Skeletal muscle tissue (tissue), 4 donors: ENCODE measurements around the gene CORO1C. TPM values are rescaled to one million over a fixed set of nuclear protein-coding genes. Genes with fewer than 3 reads are reported as not detected.

Experiments
- H3K27ac ChIP-seq: one replicate; pipeline ENCODE4 v1.7.0; 2013; ENCODE audit warnings: mild to moderate bottlenecking, low read depth, low read length, inconsistent platforms
- H3K27me3 ChIP-seq, 3 donors: one replicate each; pipeline ENCODE4 v1.7.0; 2013; ENCODE audit warnings: low read length in 3 of 3; ENCODE audit not compliant: control insufficient read depth in 3 of 3, insufficient read depth in 3 of 3
- H3K36me3 ChIP-seq, 3 donors: one replicate each; pipeline ENCODE4 v1.7.0; 2013; ENCODE audit warnings: low read length in 3 of 3; ENCODE audit not compliant: control insufficient read depth in 3 of 3, insufficient read depth in 3 of 3
- H3K4me1 ChIP-seq, 3 donors: one replicate each; pipeline ENCODE4 v1.7.0; 2013; ENCODE audit warnings: low read length in 3 of 3, mild to moderate bottlenecking in 3 of 3; ENCODE audit not compliant: control insufficient read depth in 3 of 3, insufficient read depth in 3 of 3
- H3K4me3 ChIP-seq, 3 donors: one replicate each; pipeline ENCODE4 v1.7.0; 2013; ENCODE audit warnings: low read length in 3 of 3
- H3K9ac ChIP-seq, 3 donors: one replicate each; pipeline ENCODE4 v1.7.0; 2013; ENCODE audit warnings: low read length in 3 of 3, mild to moderate bottlenecking in 3 of 3, moderate library complexity in 2 of 3, low read depth in 1 of 3
- H3K9me3 ChIP-seq, 3 donors: one replicate each; pipeline ENCODE4 v1.7.0; 2013; ENCODE audit warnings: low read length in 3 of 3; ENCODE audit not compliant: control insufficient read depth in 3 of 3
- total RNA-seq: library from RNA; depleted of rRNA; stranded (reverse); fragments of >200 nt; gene quantifications from one replicate; pipeline ENCODE4 v1.2.3, GENCODE V29; 2014
- donor health status: Osteomylitis.

The CORO1C gene
- total RNA-seq, 1 donor from 2014 or later = 154 TPM

DNA sequence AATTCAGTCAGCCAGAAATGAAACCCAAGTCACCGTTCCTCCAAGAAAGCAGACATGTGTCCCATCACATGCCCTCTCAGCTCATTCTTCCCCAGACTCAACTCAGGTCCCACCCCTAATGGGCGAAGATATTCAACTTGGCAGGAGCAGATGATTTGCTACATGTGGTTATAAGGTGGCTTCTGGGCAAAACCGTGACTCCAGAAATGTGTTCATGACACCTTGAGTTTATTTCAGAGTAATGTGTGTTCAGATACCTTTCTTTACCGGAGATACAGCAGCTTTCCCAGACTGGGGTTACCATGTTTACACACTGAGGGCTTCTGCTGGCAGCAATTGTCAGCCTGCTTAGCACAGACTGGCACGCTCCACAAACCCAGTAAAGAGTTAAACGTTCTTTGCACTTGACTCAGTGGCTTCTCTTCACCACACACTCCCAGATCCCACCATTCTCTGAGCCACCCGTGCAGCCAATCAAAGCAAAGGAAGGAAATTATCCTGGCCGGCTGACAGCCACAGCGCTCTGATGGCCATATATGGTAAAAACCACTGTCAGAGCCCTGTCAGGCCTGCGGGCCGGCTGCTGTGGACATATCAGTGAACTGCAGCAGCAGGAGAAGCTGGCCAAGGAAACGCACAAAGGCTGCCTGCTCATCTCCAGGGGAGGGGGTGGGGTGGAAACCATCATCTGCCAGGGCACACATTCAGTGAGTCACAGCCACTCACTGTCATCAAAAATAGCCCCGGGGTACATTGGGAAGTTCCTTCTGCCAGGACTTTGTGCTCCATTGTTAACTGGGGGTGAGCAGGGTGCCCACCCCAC lies 39.9 kb downstream of the CORO1C start:
- Histone ChIP-seq H3K36me3 (peaks cover 0 to 6% (median 3%) of the 10 kb centered on the region in 3 donors), H3K9me3 (no peaks in the 10 kb centered on the region), H3K27ac (peak overlapping the region; percentile 99), H3K4me1 (peaks cover 58 to 71% (median 62%) of the 10 kb centered on the region in 3 donors), H3K27me3 (no peaks in the 10 kb centered on the region), H3K9ac (peak overlapping the region; percentile 82 to 92 (median 87)), H3K4me3 (peak overlapping the region; percentile 68 to 71 (median 71))

DNA sequence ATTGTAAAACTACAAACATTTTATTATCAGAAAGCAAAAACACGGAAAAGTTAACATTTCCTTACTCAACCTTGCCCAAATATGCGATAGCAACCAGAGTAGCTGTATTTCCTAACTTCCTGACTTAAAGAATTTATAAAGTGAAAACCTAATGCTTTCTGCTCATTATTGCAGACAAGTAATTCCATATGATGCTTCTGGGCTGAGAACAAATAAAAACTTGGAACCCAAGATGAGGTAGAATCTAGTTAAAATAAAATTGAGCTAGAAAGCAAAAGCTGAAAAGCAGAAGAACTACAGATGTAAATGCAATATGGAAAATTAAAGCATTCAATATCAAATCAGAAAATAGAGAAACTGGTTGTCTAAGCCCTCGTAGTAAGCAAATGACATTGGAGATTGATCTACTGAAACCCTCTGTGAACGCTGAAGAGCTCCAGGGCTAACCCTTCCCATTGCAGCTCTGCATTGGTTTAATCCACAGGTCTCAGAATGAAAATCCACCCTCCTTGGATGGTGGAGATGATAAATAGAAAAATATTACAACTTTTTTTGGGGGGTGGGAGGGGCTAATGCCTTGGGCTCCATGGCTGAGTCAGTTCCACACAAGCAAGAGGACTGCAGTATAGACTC lies 40.7 kb downstream of the CORO1C start:
- Histone ChIP-seq H3K9ac (peak overlapping the region; percentile 82 to 92 (median 87)), H3K9me3 (no peaks in the 10 kb centered on the region), H3K36me3 (peaks cover 0 to 6% (median 0%) of the 10 kb centered on the region in 3 donors), H3K4me1 (peaks cover 62 to 71% (median 64%) of the 10 kb centered on the region in 3 donors), H3K4me3 (peak overlapping the region; percentile 61 to 71 (median 68)), H3K27ac (peak overlapping the region; percentile 99), H3K27me3 (no peaks in the 10 kb centered on the region)

- peak overlapping the region; percentile 45 to 87 (median 82) for H3K9ac ChIP-seq
- no peaks in the 10 kb centered on the region for H3K27me3 ChIP-seq
- H3K36me3 ChIP-seq = peaks cover 0 to 2% (median 0%) of the 10 kb centered on the region in 3 donors
- H3K9me3 ChIP-seq = no peaks in the 10 kb centered on the region
- peaks cover 64 to 72% (median 69%) of the 10 kb centered on the region in 3 donors for H3K4me1 ChIP-seq
- H3K4me3 ChIP-seq = peak overlapping the region in 2 of 3 donors; percentile 8 to 33
- peak overlapping the region; percentile 99 for H3K27ac ChIP-seq
These were observed 41.2 kb downstream of the CORO1C start for GRCh38 chr12:108690191-108690518.

DNA sequence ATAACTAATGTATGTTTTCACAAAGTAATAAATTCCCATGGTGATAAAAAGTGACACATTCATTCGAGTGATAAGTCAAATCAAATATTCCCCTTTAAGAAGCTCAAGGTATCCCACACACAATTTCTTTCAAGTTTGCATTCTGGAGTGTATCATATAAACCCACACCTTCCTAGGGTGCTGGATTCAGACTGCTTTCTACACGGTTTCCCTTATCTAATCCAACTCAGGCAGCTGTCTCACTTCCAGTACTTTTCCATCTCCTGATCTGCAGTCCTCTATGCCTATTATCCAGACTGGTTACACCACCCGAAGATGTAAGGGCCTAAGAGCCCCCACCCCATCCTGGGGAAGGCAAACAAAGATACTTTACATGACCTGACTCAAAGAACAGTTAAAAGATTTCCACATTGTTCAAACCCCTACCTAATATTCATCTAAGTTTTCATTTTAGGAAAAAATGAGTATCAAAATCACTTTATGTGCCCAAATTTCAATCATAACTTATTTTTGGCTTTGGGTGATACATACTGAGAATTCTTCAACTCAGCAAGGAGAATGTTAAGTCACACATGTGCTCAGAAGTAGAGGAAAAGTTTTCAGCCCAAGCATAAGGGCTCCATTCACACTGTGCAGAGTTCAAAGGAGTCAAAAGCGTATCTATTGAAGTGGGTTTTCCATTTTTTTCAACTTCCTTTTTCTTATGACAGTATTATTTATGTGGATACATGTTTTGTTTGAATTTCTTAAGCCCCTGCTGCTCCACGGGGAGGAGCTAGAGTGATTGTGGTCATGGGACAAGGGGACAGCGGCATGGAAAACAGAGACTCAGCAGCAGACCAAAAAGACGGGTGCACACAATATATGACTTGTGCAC lies 41.8 kb downstream of the CORO1C start:
- Histone ChIP-seq H3K4me1 (peaks cover 65 to 73% (median 68%) of the 10 kb centered on the region in 3 donors), H3K4me3 (peak overlapping the region in 1 of 3 donors; percentile 8), H3K9me3 (no peaks in the 10 kb centered on the region), H3K27ac (peak overlapping the region; percentile 99), H3K27me3 (no peaks in the 10 kb centered on the region), H3K36me3 (no peaks in the 10 kb centered on the region), H3K9ac (peak overlapping the region; percentile 45 to 87 (median 82))

DNA sequence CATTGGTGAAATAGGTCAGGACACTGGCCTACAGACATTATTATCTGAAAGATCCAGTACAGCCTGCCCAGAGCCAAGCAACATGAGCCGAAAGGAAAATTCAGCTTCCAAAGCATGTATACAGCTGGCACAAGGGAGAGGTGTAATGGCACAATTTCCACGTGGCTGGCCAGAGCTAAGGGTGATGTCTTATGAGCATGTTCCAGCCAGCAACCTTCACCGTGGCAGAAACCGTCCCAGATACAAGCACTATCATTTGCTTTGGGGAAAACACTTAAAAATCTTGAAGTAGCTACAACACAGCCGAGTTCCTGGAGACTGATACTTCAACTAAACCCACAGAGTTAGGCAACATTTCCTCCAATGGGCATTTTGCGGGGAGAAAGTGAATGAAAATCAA lies 44.5 kb downstream of the CORO1C start:
- no peaks in the 10 kb centered on the region for H3K9me3 ChIP-seq
- H3K27ac ChIP-seq = peak overlapping the region; percentile 81
- H3K27me3 ChIP-seq = no peaks in the 10 kb centered on the region
- H3K4me1 ChIP-seq = peaks cover 48 to 58% (median 51%) of the 10 kb centered on the region in 3 donors
- no peaks in the 10 kb centered on the region for H3K36me3 ChIP-seq
- H3K4me3 ChIP-seq = peak overlapping the region in 1 of 3 donors; percentile 46
- H3K9ac ChIP-seq = peak overlapping the region; percentile 16 to 71 (median 65)

DNA sequence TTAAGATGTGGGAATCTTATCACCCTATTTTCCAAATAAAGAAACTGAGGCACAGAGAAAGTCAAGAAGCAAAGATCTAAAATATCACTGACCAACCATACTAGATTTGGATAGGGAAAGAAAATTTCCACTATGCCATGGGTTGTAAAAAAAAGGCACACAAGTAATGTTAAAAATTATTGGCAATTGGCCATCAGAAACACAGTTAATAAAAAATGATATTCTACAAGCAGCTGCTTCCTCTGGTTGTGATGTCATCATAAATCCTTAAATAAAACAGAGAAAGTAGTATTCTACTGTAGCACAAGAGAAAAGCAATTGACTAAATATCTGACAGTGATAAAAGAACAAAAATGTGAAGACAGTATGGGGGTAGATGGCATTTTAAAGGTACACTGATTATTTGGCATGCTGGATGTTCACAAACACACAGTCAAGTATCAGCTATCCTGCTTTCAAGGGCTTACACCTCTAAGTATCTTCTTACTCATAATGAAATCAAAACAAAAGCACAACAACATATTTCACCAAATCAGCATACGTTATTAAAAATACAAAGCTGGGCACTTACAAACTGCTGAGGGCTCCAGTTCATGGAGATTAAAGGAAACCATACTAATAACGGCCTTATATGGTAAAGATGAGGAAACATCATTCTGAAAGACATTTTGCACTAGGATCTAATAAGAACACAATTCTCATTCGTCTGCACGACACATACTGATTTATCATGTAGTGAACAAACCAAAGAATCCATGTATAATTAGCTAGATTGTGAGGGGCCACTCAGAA lies 45.7 kb downstream of the CORO1C start:
- peak overlapping the region; percentile 81 for H3K27ac ChIP-seq
- no peak overlapping the region for H3K4me3 ChIP-seq
- no peaks in the 10 kb centered on the region for H3K27me3 ChIP-seq
- no peaks in the 10 kb centered on the region for H3K9me3 ChIP-seq
- H3K4me1 ChIP-seq = peaks cover 40 to 49% (median 41%) of the 10 kb centered on the region in 3 donors
- H3K9ac ChIP-seq = peak overlapping the region in 2 of 3 donors; percentile 1 to 65
- no peaks in the 10 kb centered on the region for H3K36me3 ChIP-seq

GRCh38 chr12:108683906-108684556 lies 47.3 kb downstream of the CORO1C start:
- Histone ChIP-seq H3K9ac (no peak overlapping the region), H3K27me3 (no peaks in the 10 kb centered on the region), H3K36me3 (no peaks in the 10 kb centered on the region), H3K9me3 (no peaks in the 10 kb centered on the region), H3K4me3 (no peak overlapping the region), H3K4me1 (peaks cover 24 to 39% (median 25%) of the 10 kb centered on the region in 3 donors), H3K27ac (no peak overlapping the region)

DNA sequence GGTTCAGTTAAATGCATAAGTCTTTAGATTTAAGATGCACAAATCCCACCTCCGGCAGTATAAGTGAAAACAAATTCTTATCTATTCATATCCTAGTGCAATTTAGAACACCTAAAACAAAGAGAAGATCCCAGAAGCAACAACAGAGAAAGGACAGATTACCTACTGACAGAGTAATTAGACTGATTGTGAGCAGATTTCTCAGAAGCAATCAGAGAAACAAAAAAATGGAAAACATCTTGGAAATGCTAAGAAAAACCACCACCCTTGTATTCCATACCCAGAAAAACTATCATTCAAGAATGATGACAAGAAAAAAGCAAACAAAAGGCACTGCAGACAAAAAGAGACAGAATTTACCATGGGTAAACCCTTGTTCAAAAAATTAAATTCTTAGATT lies 50.0 kb downstream of the CORO1C start:
- H3K9me3 ChIP-seq = no peaks in the 10 kb centered on the region
- H3K36me3 ChIP-seq = peaks cover 2 to 8% (median 3%) of the 10 kb centered on the region in 3 donors
- H3K27ac ChIP-seq = no peak overlapping the region
- H3K9ac ChIP-seq = no peak overlapping the region
- no peaks in the 10 kb centered on the region for H3K27me3 ChIP-seq
- peaks cover 17 to 37% (median 21%) of the 10 kb centered on the region in 3 donors for H3K4me1 ChIP-seq
- H3K4me3 ChIP-seq = no peak overlapping the region
